ENCODE measurements around the gene ATP2C1.
"Not testable (repeated sequence)": the region's sequence is repeated elsewhere in the genome, so short reads cannot be mapped to it uniquely, and the experiment has no call there.

ATP2C1 gene, protein sequence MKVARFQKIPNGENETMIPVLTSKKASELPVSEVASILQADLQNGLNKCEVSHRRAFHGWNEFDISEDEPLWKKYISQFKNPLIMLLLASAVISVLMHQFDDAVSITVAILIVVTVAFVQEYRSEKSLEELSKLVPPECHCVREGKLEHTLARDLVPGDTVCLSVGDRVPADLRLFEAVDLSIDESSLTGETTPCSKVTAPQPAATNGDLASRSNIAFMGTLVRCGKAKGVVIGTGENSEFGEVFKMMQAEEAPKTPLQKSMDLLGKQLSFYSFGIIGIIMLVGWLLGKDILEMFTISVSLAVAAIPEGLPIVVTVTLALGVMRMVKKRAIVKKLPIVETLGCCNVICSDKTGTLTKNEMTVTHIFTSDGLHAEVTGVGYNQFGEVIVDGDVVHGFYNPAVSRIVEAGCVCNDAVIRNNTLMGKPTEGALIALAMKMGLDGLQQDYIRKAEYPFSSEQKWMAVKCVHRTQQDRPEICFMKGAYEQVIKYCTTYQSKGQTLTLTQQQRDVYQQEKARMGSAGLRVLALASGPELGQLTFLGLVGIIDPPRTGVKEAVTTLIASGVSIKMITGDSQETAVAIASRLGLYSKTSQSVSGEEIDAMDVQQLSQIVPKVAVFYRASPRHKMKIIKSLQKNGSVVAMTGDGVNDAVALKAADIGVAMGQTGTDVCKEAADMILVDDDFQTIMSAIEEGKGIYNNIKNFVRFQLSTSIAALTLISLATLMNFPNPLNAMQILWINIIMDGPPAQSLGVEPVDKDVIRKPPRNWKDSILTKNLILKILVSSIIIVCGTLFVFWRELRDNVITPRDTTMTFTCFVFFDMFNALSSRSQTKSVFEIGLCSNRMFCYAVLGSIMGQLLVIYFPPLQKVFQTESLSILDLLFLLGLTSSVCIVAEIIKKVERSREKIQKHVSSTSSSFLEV

DNA sequence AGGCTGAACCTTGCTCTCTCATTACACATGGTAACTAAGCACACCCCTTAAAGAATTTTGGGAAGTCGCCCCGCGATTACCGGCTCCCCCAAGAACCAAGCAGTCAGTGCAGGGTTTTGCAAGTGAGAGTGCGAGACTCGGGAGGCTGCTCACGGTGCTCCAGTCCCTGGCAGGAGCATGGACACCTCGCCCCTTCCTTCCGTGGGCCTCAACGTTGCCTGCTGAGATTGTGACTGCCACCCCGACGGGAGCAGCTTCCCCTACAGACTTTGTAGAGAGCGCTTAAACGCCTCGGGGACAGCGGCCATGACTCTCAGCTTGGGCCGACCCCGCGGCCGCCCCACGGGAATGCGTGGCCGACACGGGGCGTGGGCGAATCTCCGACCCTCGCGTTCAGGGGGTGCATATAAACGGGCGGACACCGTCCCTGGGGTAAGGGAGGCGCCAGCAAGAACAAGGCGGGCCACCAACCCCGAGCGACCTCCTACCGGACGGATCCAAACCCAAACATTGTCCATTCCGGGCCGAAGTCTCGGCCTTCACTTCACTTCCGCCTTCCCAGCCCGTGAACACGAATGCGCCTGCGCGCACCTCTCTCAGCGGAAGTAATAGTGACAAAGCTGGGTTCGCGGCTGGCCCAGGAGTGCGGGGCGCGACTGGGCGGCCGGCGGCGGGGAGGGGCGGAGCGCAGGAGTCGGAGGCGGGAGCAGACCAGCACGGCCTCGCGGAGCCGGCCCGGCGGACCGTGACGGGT lies at the start of gene ATP2C1:
TSS of gene ATP2C1 (plus strand) at position 709 of the 754 bp plus-strand sequence. CDS start 686 bp downstream, outside the sequence.
- DNase-seq: peak; percentile 97

- DNase-seq: no peak
These were observed 49.4 kb upstream of the ATP2C1 start for GRCh38 chr3:130844462-130844861.

DNA sequence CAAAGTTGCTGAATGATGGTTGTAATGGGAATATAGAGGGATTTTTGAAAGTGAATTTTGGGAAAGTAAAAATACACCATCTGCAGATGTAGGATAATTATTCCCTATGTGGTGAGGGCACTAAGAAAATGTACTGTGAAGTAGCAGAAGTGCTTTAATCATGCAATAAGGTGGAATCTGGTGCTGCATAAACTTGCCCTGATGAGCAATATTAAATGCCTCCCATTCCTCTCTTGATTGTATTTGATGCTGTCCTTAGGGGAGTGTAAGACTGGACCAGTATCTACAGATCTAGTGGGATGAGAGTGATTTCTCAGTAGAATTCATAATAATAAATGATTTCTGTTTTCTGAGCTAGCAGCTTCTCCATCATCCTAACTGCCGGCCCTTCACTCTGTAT lies 47.7 kb upstream of the ATP2C1 start:
- DNase-seq: no peak

- no peak for DNase-seq
These were observed 44.8 kb upstream of the ATP2C1 start for GRCh38 chr3:130849091-130849552.

DNA sequence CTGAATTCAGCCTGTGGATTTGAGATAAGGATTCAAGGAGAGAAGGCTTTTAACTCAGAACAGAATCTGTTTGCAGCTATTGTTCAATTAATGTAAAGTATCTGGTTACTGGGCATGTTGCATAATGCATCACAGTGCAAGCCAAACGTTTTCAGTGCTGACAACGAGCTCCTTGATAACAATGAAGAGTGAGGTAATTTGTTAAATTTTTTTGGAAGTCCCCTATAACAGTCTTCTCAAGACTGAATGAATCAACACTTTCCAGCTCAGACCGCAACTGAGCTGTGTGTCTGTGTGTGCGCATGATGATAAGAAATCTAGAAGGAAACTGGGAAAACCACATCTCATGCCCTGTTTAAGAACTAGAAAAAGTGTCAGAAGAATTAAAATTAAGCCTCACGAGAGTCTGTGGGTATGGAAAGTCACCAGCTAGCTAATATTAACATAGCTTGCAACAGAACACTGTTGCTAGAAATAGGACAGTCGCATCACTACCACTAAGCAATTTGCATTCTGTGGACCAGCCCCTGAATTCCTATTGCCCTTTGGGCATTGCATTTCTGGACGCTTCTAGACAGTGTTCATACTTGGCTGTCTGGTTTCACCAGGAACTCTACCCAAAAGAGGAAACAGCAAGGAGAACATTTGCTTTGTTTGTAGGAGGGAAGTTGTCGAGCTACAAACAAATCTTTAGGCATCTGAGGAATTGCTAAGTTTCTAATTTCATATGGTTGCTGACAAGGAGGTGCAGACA lies 43.7 kb upstream of the ATP2C1 start:
- DNase-seq: peak; percentile 77

GRCh38 chr3:130850843-130851242 lies 43.0 kb upstream of the ATP2C1 start:
- DNase-seq: no peak

- no peak for DNase-seq
These were observed 42.6 kb upstream of the ATP2C1 start for GRCh38 chr3:130851277-130851676.

- no peak for DNase-seq
These were observed 40.3 kb upstream of the ATP2C1 start for GRCh38 chr3:130853581-130853980.

DNA sequence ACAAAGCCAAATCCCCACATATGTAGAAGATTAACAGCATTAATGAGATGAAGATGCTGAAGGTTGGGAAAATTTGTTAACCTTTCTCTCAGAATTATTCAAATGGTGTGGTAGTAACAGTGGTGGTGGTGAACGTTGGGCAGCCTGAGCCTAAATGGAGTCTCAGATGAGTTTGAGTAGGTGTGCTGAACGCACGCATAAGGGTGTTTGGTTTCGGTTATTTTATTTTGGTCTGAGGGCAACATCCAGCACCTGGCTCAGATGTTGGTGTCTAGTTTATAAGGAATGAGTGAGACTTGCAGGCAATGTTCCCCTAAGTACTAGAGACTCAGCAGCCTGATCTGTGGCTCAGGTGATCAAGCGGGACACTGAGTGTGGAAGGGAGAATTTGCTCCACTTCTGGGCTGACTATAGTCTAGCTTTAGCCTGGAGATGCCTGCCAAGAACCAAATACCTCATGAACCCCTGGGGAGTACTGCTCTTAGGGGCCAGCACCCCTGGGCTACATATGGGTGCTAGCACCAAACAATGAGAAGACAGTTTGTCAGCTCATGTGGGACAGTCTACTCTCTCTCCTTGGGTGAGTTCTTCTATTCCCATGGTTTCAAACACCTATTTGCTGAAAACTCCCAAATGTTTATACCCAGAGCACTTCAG lies 39.5 kb upstream of the ATP2C1 start:
- DNase-seq: no peak

GRCh38 chr3:130857336-130858026 lies 36.4 kb upstream of the ATP2C1 start:
- no peak for DNase-seq

DNA sequence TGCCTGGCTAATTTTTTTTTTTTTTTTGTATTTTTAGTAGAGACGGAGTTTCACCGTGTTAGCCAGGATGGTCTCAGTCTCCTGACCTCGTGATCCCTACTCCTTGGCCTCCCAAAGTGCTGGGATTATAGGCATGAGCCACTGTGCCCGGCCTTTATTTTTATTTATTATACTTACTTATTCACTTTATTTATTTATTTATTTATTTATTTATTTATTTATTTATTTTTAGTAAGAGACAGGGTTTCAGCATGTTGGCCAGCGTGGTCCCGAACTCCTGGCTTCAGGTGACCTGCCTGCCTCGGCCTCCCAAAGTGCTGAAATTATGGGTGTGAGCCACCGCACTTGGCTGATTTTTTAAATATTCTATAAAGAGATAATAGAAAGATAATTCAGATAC lies 31.8 kb upstream of the ATP2C1 start:
- DNase-seq: not testable (repeated sequence)

DNA sequence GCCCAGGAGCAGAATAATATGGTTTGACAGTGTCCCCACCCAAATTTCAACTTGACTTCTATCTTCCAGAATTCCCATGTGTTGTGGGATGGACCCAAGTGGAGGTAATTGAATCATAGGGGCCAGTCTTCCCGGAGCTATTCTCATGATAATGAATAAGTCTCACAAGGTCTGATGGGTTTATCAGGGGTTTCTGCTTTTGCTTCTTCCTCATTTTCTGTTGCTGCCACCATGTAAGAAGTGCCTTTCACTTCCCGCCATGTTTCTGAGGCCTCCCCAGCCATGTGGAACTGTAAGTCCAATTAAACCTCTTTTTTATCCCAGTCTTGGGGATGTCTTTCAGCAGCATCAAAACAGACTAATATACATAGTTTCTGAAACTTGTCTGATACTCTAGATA lies 28.4 kb upstream of the ATP2C1 start:
- DNase-seq: no peak

- no peak for DNase-seq
These were observed 27.6 kb upstream of the ATP2C1 start for GRCh38 chr3:130866327-130866726.

DNA sequence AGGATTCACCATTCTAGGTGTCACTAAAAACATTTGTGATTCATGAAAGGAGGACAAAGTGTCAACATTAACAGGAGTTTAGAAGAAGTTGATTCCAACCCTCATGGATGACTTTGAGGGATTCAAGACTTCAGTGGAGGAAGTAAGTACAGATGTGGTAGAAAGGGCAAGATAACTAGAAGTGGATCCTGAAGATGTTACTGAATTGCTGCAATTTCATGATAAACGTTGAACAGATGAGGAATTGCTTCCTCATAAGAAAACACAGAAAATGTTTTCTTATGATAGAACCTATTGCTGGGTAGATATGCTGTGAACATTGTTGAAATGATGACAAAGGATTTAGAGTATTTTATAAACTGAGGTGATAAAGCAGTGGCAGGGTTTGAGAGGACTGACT lies 23.5 kb upstream of the ATP2C1 start:
- DNase-seq: no peak

GRCh38 chr3:130876594-130876993 lies 17.3 kb upstream of the ATP2C1 start:
- DNase-seq: no peak

GRCh38 chr3:130878464-130878863 lies 15.4 kb upstream of the ATP2C1 start:
- no peak for DNase-seq

DNA sequence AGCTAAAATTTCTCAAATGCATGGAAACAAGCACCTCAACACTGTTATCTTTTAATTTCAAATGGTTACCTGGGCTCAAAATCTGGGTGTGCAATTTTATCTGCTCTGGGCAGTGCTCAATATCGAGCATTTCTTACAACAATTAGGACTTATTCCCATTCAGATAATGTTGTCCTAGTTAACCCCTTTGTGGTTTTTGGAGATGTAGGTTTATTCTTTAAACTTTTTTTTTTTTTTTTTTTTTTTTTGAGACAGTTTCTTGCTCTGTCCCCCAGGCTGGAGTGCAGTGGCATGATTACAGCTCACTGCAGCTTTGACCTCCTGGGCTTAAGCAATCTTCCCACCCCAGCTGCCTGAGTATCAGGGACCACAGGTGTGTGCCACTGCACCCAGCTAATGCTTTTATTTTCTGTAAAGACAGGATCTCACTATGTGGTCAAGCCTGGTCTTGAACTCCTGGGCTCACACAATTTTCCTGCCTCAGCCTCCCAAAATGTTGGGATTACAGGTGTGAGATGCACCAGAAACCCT lies 4.4 kb upstream of the ATP2C1 start:
- no peak for DNase-seq

DNA sequence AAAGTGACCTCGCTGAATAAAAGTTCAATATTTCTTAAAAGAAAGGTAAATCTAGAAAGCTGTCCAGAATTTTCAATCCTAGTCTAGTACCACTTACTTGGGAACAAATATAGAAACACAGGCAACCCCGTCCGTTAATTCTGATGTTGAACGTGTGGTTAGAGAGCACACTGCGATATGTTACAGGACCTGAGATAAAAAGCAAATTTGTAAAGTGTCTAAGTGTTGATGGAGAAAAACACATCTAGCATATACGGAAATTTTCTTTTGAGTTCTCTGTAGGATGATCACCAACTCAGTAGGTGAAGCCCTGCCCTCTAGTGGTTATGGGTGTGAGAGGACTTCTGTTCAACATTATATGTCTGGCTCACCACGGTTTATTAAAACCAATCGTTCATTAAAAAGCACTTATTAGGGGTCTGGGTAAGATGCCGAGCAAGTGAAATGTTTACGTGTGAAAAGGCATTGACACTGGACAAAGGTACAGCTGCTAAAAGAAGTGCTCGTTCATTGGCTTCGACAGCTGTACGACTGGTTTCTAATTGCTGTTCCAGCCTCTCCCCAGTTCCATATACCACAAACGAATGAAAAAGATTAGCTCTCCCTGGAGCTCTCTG lies 1.0 kb upstream of the ATP2C1 start:
- DNase-seq: peak; percentile 81

DNA sequence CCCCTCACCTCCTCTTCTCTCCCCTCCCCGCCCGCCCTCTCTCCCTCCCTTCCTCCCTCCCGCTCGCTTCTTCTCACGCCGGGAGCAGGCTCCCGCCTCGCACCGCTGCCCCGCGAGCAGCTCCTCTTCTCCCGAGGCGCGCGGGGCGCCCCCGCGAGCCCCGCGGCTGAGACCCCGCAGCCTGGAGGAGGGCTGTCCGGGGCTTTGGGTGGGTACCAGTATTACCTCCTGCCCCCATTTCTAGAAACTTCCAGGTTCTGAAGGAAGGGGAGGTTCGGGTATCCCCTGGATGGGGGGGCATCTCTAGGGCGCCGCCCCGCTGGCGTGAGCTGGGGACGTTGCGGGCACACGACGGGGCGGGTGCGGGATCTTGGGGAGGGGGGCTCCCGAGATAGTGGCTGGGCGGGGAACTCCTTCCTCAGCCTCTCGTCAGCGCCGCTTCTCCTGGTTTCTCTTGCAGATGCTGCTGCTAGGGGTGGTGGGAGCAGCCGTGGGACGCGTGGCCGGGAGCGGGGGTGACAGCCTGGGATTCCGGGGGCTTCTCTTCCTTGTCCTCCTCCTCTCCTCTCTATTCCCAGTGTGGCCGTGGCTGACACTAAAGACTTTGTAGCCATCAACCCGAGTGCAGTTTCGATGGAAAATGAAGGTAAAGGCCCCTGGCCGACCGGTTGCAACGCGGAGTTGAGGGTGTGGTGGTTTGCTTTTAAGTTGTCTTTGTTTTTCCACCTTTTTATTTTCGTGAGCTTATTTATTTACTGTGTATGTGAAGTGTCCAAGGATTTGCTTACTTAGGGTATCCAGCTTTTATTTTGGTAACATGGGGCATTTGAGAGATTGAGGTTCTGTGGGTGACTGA lies 474 bp downstream of the ATP2C1 start:
- DNase-seq: peak; percentile 82

DNA sequence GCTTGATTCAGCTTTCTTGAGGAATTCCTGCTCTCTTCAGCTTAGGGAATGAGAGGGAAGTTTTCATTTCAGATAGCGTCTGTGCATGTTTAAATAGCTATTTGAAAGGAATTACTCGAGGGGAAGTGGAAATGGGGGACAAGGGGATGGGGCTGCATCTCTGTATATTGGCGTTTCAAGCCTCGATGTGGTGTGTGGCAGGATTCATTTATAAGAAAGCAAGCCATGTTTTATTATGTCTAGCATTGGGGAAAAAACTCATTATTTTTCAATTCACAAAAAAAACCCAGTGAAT lies 1.0 kb downstream of the ATP2C1 start:
- DNase-seq: no peak
